CD4-positive, alpha-beta T cell treated with Interferon alpha-2 for 1 hour (primary cell): ENCODE results near the gene LRP5.
"Not testable (repeated sequence)": the region's sequence is repeated elsewhere in the genome, so short reads cannot be mapped to it uniquely, and the experiment has no call there.

Source experiments
- DNase-seq, 2 donors: peaks; one replicate each; pipeline ENCODE4 v3.0.0-alpha.2; 2020 to 2022

The LRP5 gene

DNA sequence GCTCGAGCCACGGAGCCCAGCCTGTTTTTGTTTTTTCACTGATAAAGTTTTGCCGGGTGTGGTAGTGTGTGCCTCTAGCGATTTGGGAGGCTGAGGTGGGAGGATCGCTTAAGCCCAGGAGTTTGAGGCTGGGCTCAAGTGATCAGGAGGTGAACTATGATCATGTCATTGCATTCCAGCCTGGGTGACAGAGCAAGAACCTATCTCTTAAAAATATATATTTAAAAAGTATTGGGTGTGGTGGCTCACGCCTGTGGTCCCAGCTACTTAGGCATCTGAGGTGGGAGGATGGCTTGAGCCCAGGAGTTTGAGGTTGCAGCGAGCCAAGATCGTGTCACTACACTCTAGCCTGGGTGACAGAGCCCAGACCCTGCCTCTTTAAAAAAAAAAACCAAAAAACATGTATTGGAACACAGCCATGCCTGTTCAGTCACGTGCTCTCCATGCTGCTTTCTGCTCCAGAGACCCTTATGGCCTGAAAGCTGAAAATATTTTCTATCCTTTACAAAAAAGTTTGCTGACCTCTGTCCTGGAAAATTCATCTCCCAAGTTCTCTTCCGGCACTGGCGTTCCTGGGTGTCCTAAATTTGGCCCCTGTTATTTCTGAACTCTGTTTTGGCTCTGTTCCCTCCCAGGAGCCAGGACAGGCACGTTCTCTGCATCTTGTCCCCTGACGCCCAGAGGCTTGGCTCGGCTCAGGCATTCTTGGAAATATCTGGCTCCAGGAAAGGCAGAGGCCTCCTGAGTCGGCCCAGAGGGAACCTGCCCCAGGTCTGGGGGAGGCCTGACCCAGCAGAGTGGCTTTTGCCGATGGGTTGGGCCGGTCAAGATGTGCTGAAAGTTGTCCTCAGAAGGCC, 86.8 kb downstream of the LRP5 start:
- DNase-seq: no peak

DNA sequence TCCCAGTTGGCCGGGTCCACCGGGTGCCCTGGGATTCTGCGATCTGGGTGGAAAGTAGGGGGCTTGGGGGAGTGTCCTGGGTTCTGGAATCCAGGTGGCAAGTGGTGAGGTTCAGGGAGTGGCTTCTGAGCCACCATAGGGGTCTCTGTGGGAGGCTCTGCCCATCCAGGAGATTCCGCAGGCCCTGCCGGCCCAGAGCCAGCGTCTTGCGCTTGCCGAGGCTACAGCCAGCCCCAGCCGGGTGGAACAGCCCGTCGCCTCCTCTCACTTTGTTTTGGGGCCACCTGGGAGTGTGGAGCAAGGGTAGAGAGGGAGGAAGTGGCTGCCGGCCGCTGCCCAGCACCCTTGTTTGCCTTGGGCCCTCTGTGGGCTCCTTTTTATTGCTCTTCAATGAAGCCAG, 87.5 kb downstream of the LRP5 start:
- DNase-seq: no peak

DNA sequence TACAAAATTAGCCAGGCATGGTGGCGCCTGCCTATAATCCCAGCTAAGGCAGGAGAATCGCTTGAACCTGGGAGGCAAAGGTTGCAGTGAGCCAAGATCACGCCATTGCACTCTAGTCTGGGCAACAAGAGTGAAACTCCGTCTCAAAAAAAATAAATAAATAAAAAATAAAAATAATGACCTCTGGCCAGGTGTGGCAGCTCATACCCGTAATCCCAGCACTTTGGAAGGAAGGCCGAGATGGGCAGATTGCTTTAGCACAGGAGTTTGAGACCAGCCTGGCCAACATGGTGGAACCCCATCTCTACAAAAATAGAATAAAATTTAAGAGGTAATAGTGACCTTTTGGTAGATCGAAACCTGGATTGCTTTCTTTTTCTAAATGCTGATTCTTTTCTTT, 88.2 kb downstream of the LRP5 start:
- not testable (repeated sequence) for DNase-seq

DNA sequence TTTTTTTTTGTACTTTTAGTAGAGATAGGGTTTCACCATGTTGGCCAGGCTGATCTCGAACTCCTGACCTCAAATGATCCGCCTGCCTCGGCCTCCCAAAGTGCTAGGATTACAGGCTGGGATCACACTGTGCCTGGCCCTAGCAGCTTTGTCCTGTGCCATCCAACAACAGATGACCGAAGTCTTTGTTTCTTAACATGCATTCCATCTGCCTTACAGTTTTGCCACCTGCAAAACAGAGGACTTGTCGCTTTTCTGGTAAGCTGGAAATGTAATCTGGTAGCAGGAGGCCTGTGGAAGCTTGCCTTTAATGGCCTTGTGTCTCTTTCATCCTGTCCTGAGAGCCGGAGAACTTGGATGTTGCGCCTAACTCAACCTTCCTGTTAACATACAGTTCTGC, 89.5 kb downstream of the LRP5 start:
- DNase-seq: no peak

DNA sequence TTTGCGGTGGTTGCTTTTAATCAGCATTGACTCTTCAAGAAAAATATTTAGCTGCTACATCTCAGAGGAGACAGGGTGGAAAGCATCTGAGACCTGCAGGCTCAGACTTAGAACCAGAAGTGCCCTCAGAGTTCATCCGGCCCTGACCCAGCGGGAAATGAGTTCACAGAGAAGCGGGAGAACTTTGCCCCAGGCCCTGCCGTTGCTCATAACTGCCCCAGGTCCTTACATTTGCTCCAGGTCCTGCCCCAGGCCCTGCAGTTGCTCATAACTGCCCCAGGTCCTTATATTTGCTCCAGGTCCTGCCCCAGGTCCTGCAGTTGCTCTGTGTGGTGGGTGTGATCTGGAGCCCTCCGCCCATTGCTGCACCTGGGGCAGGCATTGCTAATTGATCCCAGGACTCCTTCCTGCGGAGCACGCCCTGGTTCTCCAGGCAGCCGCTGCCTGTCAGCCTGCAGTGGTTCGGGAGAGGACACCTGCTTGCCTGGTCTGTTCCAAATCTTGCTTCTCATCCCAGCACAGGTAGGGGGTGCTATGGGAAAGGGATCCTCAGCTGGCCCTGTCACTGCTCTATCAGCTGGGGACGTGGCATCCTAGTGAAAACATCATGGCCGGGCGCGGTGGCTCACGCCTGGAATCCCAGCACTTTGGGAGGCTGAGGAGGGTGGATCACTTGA, 90.1 kb downstream of the LRP5 start:
- no peak for DNase-seq

DNA sequence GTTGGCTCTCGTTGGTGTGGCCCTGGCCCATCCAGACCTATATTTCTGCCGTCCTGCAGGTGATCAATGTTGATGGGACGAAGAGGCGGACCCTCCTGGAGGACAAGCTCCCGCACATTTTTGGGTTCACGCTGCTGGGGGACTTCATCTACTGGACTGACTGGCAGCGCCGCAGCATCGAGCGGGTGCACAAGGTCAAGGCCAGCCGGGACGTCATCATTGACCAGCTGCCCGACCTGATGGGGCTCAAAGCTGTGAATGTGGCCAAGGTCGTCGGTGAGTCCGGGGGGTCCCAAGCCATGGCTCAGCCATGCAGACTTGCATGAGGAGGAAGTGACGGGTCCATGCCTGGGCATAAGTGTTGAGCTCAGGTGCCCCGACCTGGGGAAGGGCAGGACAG, 91.0 kb downstream of the LRP5 start:
- no peak for DNase-seq

DNA sequence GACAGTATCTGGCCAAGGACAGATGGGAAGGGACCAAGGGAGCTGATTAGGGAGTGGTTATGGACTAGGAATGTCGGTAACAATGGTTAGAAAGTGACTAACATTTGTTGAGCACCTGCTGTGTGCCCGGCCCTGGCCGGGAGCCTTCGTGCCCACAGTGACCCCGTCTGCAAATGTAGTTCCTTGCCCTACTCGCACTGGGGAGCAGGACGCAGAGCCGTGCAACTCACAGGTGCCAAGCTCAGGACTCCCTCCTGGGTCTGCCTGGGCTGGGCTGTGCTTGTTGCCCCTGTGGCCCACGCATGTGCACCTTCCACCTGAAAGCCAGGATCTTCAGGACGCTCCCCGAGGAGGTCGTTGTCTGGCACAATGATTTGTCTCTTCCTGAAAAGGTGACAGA, 91.4 kb downstream of the LRP5 start:
- DNase-seq: no peak

DNA sequence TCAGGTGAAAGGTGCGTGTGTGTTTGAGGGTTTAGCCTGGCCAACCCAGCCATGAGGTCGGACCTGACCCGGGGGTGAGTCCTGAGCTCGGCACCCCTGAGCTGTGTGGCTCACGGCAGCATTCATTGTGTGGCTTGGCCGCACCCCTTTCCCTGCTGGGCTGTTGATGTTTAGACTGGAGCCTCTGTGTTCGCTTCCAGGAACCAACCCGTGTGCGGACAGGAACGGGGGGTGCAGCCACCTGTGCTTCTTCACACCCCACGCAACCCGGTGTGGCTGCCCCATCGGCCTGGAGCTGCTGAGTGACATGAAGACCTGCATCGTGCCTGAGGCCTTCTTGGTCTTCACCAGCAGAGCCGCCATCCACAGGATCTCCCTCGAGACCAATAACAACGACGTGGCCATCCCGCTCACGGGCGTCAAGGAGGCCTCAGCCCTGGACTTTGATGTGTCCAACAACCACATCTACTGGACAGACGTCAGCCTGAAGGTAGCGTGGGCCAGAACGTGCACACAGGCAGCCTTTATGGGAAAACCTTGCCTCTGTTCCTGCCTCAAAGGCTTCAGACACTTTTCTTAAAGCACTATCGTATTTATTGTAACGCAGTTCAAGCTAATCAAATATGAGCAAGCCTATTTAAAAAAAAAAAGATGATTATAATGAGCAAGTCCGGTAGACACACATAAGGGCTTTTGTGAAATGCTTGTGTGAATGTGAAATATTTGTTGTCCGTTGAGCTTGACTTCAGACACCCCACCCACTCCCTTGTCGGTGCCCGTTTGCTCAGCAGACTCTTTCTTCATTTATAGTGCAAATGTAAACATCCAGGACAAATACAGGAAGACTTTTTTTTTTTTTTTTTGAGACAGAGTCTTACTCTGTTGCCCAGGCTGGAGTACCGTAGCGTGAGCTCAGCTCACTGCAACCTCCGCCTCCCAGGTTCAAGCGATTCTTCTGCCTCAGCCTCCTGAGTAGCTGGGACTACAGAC, 94.2 kb downstream of the LRP5 start:
- no peak for DNase-seq

DNA sequence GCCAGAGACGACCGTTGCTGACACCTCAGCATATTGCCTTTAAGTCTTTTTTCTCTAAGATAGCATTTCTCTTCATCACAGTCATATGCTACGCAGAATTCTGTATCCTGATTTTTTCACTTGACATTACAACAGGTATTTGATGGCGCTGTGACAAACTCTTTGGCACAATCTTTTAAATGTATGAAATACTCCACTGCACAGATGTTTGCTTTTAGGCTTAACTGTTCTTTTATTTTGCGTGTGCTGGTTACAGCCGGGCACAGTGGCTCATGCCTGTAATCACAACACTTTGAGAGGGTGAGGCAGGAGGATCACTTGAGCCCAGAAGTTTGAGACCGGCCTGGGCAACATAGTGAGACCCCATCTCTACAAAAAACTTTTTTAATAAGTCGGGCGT, 96.1 kb downstream of the LRP5 start:
- DNase-seq: no peak

DNA sequence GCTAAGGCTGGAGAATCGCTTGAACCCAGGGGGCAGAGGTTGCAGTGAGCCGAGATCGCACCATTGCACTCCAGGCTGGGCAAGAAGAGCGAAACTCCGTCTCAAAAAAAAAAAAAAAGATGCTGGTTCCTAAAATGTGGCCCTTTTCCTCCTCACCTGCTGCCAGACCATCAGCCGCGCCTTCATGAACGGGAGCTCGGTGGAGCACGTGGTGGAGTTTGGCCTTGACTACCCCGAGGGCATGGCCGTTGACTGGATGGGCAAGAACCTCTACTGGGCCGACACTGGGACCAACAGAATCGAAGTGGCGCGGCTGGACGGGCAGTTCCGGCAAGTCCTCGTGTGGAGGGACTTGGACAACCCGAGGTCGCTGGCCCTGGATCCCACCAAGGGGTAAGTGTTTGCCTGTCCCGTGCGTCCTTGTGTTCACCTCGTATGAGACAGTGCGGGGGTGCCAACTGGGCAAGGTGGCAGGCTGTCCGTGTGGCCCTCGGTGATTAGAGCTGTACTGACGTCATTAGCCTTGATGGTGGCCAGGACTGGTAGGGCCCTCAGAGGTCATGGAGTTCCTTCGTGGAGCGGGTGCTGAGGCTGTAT, 97.5 kb downstream of the LRP5 start:
- DNase-seq: no peak

DNA sequence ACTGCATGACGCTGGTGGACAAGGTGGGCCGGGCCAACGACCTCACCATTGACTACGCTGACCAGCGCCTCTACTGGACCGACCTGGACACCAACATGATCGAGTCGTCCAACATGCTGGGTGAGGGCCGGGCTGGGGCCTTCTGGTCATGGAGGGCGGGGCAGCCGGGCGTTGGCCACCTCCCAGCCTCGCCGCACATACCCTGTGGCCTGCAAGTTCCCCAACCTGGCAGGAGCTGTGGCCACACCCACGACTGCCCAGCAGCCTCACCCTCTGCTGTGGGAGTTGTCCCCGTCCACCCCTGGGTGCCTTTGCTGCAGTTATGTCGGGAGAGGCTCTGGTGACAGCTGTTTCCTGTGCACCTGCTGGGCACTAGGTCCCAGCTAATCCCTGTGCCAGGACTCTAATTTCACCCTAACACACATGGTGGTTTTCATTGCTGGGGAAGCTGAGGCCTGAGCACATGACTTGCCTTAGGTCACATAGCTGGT, 99.2 kb downstream of the LRP5 start:
- no peak for DNase-seq

DNA sequence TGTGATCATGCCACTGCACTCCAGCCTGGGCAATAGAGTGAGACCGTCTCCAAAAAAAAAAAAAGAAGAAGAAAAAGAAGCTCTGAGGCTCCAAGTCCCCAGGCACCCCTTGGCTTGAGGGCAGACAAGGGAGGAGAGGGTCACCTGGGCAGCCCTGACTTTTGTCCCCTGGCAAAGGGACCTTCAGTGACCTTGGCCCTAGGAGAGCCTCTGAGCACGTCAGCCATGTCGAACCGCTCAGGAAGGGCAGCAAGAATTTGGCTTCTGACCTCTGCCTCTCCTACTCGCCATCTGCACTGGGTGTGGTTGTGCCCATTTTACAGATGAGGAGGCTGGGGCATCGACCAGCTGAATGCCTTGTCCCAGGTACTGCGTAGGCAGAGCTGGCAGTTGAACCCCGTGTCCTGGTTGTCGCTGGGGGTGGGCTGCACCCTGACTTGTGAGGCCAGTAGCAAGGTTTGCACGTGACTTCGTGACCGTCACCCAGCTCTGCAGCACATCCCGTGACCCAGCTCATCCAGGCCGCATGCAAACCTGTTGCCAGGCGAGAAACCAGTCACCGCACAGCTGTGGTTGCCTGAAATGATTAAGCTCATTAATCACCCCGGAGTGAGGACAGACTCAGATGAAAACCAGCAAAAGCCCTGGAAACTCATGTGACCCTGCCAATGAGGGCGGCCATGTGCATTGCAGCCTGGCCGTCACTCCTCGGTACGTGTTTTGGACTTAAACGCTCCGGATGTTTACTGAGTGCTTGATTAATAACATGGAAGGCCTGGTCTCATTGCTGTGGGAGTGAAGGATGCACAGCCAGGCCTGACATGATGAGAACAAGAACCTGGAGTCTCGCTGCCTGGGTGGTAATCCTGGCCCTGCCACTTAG, 100.4 kb downstream of the LRP5 start:
- DNase-seq: no peak

DNA sequence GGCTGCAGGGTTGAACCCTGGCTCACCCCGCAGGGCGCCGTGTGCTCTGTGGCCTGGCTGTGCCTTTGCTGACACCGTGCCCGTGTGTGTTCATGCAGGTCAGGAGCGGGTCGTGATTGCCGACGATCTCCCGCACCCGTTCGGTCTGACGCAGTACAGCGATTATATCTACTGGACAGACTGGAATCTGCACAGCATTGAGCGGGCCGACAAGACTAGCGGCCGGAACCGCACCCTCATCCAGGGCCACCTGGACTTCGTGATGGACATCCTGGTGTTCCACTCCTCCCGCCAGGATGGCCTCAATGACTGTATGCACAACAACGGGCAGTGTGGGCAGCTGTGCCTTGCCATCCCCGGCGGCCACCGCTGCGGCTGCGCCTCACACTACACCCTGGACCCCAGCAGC, 101.2 kb downstream of the LRP5 start:
- DNase-seq: no peak

DNA sequence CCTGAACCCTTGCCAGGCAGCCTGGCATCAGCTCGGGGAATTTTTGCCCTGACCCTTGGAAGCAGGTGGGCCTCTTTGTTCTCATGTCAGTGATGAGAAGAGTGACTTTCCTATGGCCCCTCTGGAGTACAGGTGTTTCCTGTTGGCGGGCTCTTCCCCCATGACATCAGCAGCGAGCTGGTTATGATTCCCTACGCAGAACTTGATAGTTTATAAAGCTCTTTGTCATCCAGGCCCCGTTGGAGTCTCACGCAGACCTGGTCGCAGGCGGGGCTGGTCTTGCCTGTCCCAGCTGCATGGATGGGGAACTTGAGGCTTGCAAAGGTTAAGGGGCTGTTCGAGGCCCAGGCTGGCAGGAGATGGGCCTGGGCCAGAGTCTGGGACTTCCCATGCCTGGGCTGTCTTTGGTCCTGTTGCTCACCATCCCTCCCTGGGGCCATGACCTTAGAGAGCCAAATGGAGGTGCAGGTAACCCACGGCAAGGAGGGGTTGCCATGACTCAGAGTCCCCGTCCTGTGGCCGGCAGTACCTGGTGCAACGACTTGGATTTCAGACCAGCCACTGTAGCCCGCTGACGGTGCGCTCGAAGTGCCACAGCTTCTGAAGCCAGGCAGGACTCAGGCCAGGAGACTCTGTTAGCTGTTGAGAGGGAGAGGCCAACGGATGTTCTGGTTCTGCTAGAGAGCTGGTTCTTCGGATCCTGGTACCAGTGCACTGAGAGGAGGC, 102.3 kb downstream of the LRP5 start:
- no peak for DNase-seq

DNA sequence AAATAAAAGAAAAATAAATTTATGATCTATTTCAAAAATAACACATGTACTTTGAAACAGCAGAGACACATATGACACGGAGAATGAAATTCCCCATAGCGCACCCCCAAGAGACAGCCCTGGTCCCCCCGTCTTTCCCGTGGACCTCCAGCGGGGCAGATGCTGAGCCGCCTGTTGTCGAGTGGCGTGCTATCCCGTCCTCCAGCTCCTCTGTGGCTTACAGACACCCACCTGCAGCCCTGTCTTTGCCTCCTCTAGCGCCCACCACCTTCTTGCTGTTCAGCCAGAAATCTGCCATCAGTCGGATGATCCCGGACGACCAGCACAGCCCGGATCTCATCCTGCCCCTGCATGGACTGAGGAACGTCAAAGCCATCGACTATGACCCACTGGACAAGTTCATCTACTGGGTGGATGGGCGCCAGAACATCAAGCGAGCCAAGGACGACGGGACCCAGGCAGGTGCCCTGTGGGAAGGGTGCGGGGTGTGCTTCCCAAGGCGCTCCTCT, 103.7 kb downstream of the LRP5 start:
- DNase-seq: no peak

DNA sequence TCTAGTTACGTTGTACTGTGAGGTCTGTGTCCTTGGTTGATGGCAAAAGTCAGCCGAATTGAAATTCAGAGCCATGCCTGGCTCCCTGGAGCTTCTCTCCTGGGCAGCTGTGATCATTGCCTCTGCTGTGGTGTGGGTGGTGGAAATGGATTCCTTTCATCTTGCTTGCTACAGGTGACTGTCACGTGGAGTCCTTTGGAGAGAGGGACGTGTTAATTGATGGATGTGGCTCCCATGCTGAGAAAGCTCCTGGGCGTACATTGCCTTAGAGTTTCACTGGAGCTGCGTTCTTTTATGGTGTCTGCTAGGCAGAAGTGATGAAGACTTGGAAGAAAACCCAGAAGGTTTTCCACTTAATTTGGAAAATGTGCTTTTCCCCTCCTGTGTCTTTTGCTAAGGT, 106.3 kb downstream of the LRP5 start:
- no peak for DNase-seq

DNA sequence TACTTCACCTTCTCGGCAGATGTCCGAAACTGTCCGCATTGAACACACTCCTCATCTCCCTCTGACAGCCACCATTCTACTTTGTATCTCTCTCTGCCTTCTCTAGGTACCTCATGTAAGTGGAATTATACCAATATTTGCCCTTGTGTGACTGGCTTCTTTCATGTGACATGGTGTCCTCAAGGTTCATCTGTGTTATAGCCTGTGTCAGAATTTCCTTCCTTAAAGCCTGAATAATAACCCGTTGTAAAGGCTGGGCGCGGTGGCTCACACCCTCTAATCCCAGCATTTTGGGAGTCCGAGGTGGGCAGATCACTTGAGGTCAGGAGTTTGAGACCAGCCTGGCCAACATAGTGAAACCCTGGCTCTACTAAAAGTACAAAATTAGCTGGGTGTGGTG, 107.8 kb downstream of the LRP5 start:
- DNase-seq: no peak

DNA sequence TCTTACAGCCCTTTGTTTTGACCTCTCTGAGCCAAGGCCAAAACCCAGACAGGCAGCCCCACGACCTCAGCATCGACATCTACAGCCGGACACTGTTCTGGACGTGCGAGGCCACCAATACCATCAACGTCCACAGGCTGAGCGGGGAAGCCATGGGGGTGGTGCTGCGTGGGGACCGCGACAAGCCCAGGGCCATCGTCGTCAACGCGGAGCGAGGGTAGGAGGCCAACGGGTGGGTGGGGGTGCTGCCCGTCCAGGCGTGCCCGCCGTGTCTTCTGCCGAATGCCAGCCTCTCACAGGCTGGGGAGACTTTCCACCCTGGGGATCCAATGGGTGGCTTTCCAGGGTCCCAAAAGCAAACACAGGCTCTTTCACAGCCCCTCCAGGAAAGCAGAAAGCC, 111.1 kb downstream of the LRP5 start:
- no peak for DNase-seq

DNA sequence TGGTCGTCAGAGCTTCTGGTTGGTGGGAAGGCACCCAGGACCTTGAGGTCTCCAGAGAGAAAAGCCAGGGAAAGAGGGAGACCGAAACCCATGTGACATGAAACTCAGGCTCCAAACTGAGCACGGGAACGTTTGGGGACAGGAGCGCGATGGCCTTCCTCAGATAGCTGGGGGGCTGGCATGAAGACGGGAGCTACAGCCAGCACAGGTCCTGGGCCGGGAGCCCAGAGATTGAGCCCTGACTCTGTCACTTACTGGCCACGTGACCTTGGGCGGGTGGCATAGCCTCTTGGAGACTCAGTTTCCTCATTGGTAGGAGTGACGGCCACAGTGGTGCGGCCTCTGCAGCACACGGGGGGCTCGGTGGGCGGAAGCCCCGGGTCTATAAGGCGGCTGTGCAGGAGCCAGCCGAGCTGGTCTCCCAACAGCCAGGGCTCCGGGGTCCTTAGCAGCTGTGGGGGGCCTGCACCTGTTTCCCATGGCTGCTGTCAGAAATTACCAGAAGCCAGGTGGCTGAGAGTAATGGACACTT, 111.8 kb downstream of the LRP5 start:
- no peak for DNase-seq
